Spleen (tissue), 11 donors: ENCODE measurements around the gene HRG. TPM values are rescaled to one million over a fixed set of nuclear protein-coding genes. Genes with fewer than 3 reads are reported as not detected.

Experiments used
- DNase-seq: peaks from one replicate; pipeline ENCODE4 v3.0.0-alpha.2; 2020
- H3K27ac ChIP-seq, 8 donors: fragments of 200-600 bp; sonication (generic) in 7 of 8; 1 replicate in 4 of 8; 2 replicates in 4 of 8; pipeline versions ENCODE4 v1.5.0 to v1.8.0; 2016 to 2021; ENCODE audit warnings: inconsistent platforms in 4 of 8, mild to moderate bottlenecking in 4 of 8, moderate library complexity in 1 of 8
- H3K27me3 ChIP-seq, 7 donors: fragments of 200-600 bp; sonication (generic) in 6 of 7; replicated peaks in 1 of 7; 1 replicate in 4 of 7; 2 replicates in 3 of 7; pipeline versions ENCODE4 v1.5.0 to v1.8.0; 2016 to 2021; ENCODE audit warnings: inconsistent platforms in 3 of 7, mild to moderate bottlenecking in 1 of 7
- H3K36me3 ChIP-seq, 6 donors: fragments of 200-600 bp; sonication (generic) in 5 of 6; 1 replicate in 4 of 6; 2 replicates in 2 of 6; pipeline versions ENCODE4 v1.5.0 to v1.8.0; 2016 to 2021; ENCODE audit warnings: inconsistent platforms in 2 of 6
- H3K4me1 ChIP-seq, 6 donors: fragments of 200-600 bp; sonication (generic) in 5 of 6; 1 replicate in 3 of 6; 2 replicates in 3 of 6; pipeline versions ENCODE4 v1.5.0 to v1.8.0; 2016 to 2021; ENCODE audit warnings: inconsistent platforms in 3 of 6
- H3K4me3 ChIP-seq, 8 donors: fragments of 200-600 bp; sonication (generic) in 7 of 8; 1 replicate in 4 of 8; 2 replicates in 4 of 8; pipeline versions ENCODE4 v1.5.0 to v1.8.0; 2016 to 2021; ENCODE audit warnings: inconsistent platforms in 4 of 8, mild to moderate bottlenecking in 4 of 8, moderate library complexity in 2 of 8
- H3K9me3 ChIP-seq, 8 donors: fragments of 200-600 bp; sonication (generic) in 7 of 8; 1 replicate in 4 of 8; 2 replicates in 4 of 8; pipeline versions ENCODE4 v1.5.0 to v1.8.0; 2016 to 2021; ENCODE audit warnings: inconsistent platforms in 4 of 8
- POLR2A ChIP-seq, 3 donors: fragments of 450-650 bp; IDR thresholded peaks; one replicate each; pipeline ENCODE4 v1.5.1; 2017; ENCODE audit warnings: antibody characterized with exemption in 3 of 3, mild to moderate bottlenecking in 1 of 3
- POLR2AphosphoS5 ChIP-seq, 3 donors: sonication (generic); formaldehyde crosslinking; IDR thresholded peaks; one replicate each; pipeline ENCODE4 v1.5.1; 2017; ENCODE audit warnings: antibody characterized with exemption in 3 of 3
- WGBS, 5 donors: extraction: QIAGEN DNeasy Blood & Tissue Kit in 3 of 5; methylation state at CpG; one replicate each; pipeline versions ENCODE4 v1.1.5 to v1.1.7; 2013 to 2018; 5-methylcytosine and 5-hydroxymethylcytosine counted together
- intact Hi-C: fragments of 100-400 bp; cut with DNase I; formaldehyde crosslinking; loops from one replicate; pipeline ENCODE4 v1.15.0; 2023; ENCODE audit warnings: low total_unique reads
- polyA plus RNA-seq, 3 donors: library from polyadenylated mRNA; stranded (reverse); fragments of 200-250 nt; gene quantifications; one replicate each; pipeline ENCODE4 v1.2.1, GENCODE V29; 2013
- total RNA-seq, 7 donors: library from RNA; depleted of rRNA in 3 of 7; stranded (reverse); fragments of >200 nt in 3 of 7; fragmentation: NEBNext Ultra II Directional in 4 of 7; extraction: Animal tissue kit (Norgen Biotek cat#: 25700) in 4 of 7; gene quantifications; one replicate each; pipeline versions ENCODE4 v1.1.0 to v1.2.1, GENCODE V29; 2016 to 2021
- TF ChIP-seq, protein P1 (sequence below), 11 experiments: fragments of 200-600 bp in 7 of 11; fragments of 450-650 bp in 4 of 11; sonication (generic) in 4 of 11; IDR thresholded peaks in 8 of 11; conservative IDR thresholded peaks in 3 of 11; 1 replicate in 7 of 11; 2 replicates in 4 of 11; pipeline versions ENCODE4 v1.4.0 to v1.8.0; 2016 to 2021; ENCODE audit warnings: antibody characterized with exemption in 11 of 11, inconsistent platforms in 4 of 11, mild to moderate bottlenecking in 1 of 11
- donor health status: healthy with polysubstance abuse.
- donor health status: DM: no; HTN: no; CAD: no; lungs with moderate emphysema.
- donor health status: DM: no; HTN: no; CAD: no.
- donor health status: Bipolar disorder and iron deficiency.
- donor health status: healthy.
- donor health status: DM: no; HTN: no; CAD: no.
- donor health status: DM: yes; HTN: yes; CAD: no.

Gene HRG
- total and polyA plus RNA-seq, 10 donors: not detected

GRCh38 chr3:186636536-186636935 lies 29.3 kb upstream of the HRG start:
- no peaks in the 10 kb centered on the region for H3K4me1 ChIP-seq
- no peaks in the 10 kb centered on the region for H3K9me3 ChIP-seq
- H3K27me3 ChIP-seq: peaks cover 0 to 11% (median 0%) of the 10 kb centered on the region in 7 donors
- intact Hi-C loops: no loop called here
- no peaks in the 10 kb centered on the region for H3K36me3 ChIP-seq
- no peak overlapping the region for H3K27ac ChIP-seq
- WGBS, 5 donors: 75 to 86% (median 80%) methylated on average over 7 of the region's 7 CpGs
- no peak overlapping the region for H3K4me3 ChIP-seq
- DNase-seq: no peak
- TF ChIP-seq POLR2AphosphoS5 (IDR thresholded peaks at IDR 0.05) (no peak), POLR2A (IDR thresholded peaks at IDR 0.05) (no peak)
- TF ChIP-seq, protein P1, sequence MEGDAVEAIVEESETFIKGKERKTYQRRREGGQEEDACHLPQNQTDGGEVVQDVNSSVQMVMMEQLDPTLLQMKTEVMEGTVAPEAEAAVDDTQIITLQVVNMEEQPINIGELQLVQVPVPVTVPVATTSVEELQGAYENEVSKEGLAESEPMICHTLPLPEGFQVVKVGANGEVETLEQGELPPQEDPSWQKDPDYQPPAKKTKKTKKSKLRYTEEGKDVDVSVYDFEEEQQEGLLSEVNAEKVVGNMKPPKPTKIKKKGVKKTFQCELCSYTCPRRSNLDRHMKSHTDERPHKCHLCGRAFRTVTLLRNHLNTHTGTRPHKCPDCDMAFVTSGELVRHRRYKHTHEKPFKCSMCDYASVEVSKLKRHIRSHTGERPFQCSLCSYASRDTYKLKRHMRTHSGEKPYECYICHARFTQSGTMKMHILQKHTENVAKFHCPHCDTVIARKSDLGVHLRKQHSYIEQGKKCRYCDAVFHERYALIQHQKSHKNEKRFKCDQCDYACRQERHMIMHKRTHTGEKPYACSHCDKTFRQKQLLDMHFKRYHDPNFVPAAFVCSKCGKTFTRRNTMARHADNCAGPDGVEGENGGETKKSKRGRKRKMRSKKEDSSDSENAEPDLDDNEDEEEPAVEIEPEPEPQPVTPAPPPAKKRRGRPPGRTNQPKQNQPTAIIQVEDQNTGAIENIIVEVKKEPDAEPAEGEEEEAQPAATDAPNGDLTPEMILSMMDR (IDR thresholded peaks at IDR 0.05 in 8 of 11, conservative IDR thresholded peaks at IDR 0.05 in 3 of 11): no peak

GRCh38 chr3:186637686-186638085 lies 28.1 kb upstream of the HRG start:
- Histone ChIP-seq H3K36me3 (no peaks in the 10 kb centered on the region), H3K4me1 (no peaks in the 10 kb centered on the region), H3K27ac (no peak overlapping the region), H3K4me3 (no peak overlapping the region), H3K9me3 (no peaks in the 10 kb centered on the region), H3K27me3 (peaks cover 0 to 11% (median 0%) of the 10 kb centered on the region in 7 donors)
- 72 to 85% (median 76%) methylated on average over 3 of the region's 3 CpGs for WGBS, 5 donors
- intact Hi-C loops: no loop called here
- DNase-seq: no peak
- TF ChIP-seq POLR2A (IDR thresholded peaks at IDR 0.05): no peak
- TF ChIP-seq, protein P1 (IDR thresholded peaks at IDR 0.05 in 8 of 11, conservative IDR thresholded peaks at IDR 0.05 in 3 of 11): no peak
- no peak for TF ChIP-seq POLR2AphosphoS5 (IDR thresholded peaks at IDR 0.05)

GRCh38 chr3:186638259-186638658 lies 27.6 kb upstream of the HRG start:
- Histone ChIP-seq H3K9me3 (no peaks in the 10 kb centered on the region), H3K4me1 (no peaks in the 10 kb centered on the region), H3K36me3 (no peaks in the 10 kb centered on the region), H3K27ac (no peak overlapping the region), H3K4me3 (no peak overlapping the region), H3K27me3 (peaks cover 0 to 11% (median 0%) of the 10 kb centered on the region in 7 donors)
- TF ChIP-seq POLR2AphosphoS5 (IDR thresholded peaks at IDR 0.05) (no peak), POLR2A (IDR thresholded peaks at IDR 0.05) (no peak)
- TF ChIP-seq, protein P1 (IDR thresholded peaks at IDR 0.05 in 8 of 11, conservative IDR thresholded peaks at IDR 0.05 in 3 of 11): no peak
- intact Hi-C loops: no loop called here
- DNase-seq: no peak
- WGBS, 5 donors: 70 to 88% (median 82%) methylated on average over 2 of the region's 2 CpGs

DNA sequence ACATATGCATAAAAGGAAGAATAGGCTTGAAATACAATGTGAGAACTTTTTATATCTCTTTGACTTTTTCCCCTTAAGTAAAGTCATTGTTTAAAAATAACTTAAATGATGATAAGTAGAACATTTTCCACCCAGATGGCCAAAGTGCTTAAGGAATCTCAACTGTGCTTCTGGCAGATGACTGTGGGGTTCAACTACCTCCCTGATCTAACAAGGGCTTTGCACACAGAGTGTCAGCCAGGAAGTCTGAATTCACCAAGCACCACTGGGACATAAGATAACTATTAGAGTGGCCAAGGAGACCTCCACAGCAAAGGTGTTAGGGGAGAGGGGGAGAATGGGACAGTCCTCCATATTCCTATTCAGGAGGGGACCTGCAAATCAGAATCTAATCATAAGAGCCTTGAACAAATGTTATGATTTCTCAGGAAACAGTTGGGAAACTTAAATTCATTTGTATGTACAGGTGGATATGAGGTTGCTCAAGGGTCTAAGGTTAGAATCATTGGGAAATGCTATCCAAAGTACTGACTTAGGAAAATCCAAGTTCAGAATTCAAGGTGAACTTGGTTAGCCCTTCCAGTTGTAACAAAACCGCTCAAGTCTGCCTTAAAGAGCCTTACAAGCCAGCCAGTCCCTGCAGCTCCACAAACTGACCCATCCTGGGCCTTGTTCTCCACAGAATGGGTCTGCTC lies 25.9 kb upstream of the HRG start, which contains the start of gene FETUB:
Gene FETUB (plus strand): TSS at position 622 of the 695 bp plus-strand sequence. CDS start 62 bp downstream, at position 684.
- 67 to 94% (median 85%) methylated on average over 1 of the region's 1 CpG for WGBS, 5 donors

More for the DNA sequence above, 25.9 kb upstream of the HRG start, which contains the start of gene FETUB:
- H3K4me3 ChIP-seq: no peak within 1 kb of the TSS
- H3K27me3 ChIP-seq: peaks cover 0 to 11% (median 0%) of the 10 kb centered on the region in 7 donors
- TF ChIP-seq, protein P1 (IDR thresholded peaks at IDR 0.05 in 8 of 11, conservative IDR thresholded peaks at IDR 0.05 in 3 of 11): no peak
- TF ChIP-seq POLR2A (IDR thresholded peaks at IDR 0.05) (no peak), POLR2AphosphoS5 (IDR thresholded peaks at IDR 0.05) (no peak)
- no peak within 1 kb of the TSS for H3K27ac ChIP-seq
- H3K4me1 ChIP-seq: no peaks in the 10 kb centered on the region
- H3K36me3 ChIP-seq: no peaks in the 10 kb centered on the region
- H3K9me3 ChIP-seq: no peaks in the 10 kb centered on the region
- no peak for DNase-seq
- intact Hi-C loops: no loop called here
